GM06990 (cell line): ENCODE data around the gene IRX2.

Experiments used
- DNase-seq: peaks from one replicate; pipeline ENCODE4 v3.0.0-alpha.2; 2011; ENCODE audit not compliant: insufficient read length; ENCODE audit errors: extremely low read depth
- H3K27me3 ChIP-seq: replicated peaks from 2 replicates; pipeline ENCODE4 v1.6.0; 2011; ENCODE audit warnings: low read length; ENCODE audit not compliant: control insufficient read depth, insufficient read depth
- H3K36me3 ChIP-seq: 2 replicates; pipeline ENCODE4 v1.5.1; 2011; ENCODE audit warnings: low read length; ENCODE audit not compliant: control insufficient read depth, insufficient read depth
- H3K4me3 ChIP-seq: replicated peaks from 2 replicates; pipeline ENCODE4 v1.5.1; 2011; ENCODE audit warnings: low read depth, mild to moderate bottlenecking, control low read depth, low read length
- TF ChIP-seq, protein P1 (sequence below): IDR thresholded peaks from 2 replicates; pipeline ENCODE4 v1.5.1; 2011; ENCODE audit warnings: low read length, control low read depth, mild to moderate bottlenecking, inconsistent platforms; ENCODE audit not compliant: insufficient read depth, poor library complexity, severe bottlenecking

The IRX2 gene

DNA sequence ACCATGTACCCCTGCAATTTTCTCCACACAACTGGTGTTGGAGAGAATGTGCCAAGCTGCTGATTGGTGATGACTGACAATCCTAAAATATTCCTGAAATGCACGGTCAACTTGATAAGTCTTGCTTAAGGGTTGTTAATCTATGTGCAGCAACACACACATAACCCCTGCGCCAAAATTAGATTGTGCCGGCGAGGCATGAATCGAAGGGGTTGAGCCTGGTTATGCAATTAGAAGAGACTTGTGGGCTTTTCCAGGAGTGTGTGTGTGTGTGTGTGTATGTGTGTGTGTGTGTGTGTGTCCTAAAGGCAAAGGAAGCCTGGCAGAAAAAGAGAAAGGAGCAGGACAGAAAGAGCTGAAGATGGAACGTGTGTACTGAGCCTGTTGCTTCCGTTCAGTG, 22.3 kb downstream of the IRX2 start:
- no peaks in the 10 kb centered on the region for H3K36me3 ChIP-seq
- no peak overlapping the region for H3K4me3 ChIP-seq
- no peaks in the 10 kb centered on the region for H3K27me3 ChIP-seq
- TF ChIP-seq, protein P1, sequence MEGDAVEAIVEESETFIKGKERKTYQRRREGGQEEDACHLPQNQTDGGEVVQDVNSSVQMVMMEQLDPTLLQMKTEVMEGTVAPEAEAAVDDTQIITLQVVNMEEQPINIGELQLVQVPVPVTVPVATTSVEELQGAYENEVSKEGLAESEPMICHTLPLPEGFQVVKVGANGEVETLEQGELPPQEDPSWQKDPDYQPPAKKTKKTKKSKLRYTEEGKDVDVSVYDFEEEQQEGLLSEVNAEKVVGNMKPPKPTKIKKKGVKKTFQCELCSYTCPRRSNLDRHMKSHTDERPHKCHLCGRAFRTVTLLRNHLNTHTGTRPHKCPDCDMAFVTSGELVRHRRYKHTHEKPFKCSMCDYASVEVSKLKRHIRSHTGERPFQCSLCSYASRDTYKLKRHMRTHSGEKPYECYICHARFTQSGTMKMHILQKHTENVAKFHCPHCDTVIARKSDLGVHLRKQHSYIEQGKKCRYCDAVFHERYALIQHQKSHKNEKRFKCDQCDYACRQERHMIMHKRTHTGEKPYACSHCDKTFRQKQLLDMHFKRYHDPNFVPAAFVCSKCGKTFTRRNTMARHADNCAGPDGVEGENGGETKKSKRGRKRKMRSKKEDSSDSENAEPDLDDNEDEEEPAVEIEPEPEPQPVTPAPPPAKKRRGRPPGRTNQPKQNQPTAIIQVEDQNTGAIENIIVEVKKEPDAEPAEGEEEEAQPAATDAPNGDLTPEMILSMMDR = no peak
- no peak for DNase-seq

DNA sequence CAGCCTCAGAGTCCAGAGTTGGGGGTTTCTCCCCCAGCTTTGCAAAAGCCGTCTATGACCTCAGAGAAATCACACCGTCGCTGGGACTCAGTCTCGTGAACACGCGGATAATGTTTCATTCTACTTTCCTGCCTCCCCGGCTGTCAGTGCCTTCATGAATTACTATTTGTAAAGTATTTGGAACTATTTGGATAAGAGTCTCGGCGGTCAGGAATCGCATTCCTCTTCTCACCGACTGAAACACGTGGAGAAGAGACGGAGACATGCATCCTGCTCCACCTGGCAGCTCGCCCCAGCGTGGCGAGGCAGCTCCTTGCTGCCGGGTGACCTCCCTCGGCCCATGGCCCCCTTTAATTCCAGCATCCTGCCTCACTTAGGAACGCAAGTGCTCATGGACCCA, 23.9 kb downstream of the IRX2 start:
- no peaks in the 10 kb centered on the region for H3K36me3 ChIP-seq
- H3K4me3 ChIP-seq = no peak overlapping the region
- TF ChIP-seq, protein P1 = no peak
- DNase-seq = no peak
- H3K27me3 ChIP-seq = no peaks in the 10 kb centered on the region

DNA sequence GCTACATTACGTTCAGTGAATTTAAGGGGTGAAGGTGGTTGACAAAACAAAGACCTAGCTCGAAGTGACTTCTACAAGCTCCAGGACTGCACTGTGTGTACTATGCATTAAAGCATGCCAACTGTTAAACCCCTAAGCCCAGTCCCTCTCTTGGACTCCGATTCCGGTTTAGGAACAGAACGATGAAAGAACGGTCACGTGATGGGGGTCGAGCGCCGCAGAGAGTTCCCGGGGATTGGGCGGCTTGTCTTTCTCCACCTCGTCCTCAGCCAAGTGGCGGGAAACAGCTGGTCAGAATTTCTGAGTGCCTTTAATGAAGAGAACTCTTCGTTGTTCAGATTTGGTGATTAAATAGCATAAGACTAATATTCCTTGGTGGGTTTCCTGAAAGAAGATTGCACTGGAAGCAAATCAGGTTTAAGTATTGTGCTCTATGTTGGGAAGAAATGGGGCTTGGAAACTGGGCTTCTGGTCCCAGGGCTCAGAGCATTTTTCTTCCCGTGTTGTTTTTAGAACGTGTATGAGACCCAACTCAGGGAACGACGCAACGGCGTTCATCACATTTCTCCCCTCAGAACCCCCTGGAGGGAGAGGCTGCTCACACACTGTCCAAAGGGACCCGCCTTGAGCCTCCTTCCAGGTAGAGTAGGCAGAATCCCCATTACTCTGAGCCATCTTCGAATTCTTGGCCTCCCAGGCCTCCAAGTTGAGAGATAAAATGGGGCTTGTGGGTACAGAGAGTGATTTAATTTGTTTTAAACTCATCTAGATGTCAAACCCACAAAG, 25.3 kb downstream of the IRX2 start:
- TF ChIP-seq, protein P1 = no peak
- Histone ChIP-seq H3K36me3 (no peaks in the 10 kb centered on the region), H3K27me3 (no peaks in the 10 kb centered on the region), H3K4me3 (no peak overlapping the region)
- DNase-seq = no peak

DNA sequence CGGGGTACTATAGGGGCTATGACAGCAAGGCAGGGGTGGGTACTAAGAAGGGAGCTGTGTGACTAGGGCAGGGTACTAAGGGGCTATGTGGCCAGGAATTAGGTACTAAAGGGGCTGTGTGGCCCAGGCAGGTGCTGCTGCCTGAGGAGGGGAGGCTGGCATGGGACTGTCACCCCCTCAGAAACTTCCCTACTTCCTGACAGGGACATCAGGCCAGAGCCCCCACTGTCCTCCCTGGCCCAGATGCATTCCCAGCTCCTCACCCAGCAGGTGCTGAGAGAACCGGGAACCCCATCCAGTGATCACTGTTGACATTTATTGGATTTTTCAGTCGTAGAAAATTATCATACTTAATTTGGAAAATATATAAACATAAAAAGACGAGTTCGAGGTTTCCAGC, 26.6 kb downstream of the IRX2 start:
- TF ChIP-seq, protein P1 = no peak
- no peak for DNase-seq
- Histone ChIP-seq H3K4me3 (no peak overlapping the region), H3K27me3 (no peaks in the 10 kb centered on the region), H3K36me3 (no peaks in the 10 kb centered on the region)

DNA sequence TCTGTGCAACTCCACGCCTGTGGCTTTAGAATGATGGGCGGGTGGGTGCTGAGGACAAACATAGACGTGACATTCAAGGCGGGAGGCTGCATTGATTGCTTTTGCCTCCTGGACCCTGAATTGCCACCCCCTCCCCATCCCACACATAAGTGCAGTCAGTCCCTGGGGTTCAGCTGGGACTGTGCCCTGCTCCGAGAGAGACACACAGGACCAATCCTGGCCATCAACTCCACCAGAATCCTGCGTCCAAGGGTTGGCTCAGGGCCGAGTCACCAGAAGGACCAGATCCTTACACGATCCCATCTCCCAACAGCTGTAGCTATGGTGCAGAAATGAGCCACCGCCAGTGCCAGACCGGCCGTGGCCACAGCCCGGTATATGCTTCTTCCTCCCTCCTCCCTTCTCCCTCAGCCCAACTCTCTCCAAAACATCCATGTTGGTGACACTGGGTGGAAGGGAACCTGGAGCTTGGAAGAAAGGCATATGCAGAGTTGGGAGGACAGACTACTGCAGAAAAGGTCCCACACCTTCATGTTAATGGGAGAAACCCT, 27.4 kb downstream of the IRX2 start:
- H3K36me3 ChIP-seq = no peaks in the 10 kb centered on the region
- H3K4me3 ChIP-seq = no peak overlapping the region
- TF ChIP-seq, protein P1 = no peak
- H3K27me3 ChIP-seq = no peaks in the 10 kb centered on the region
- DNase-seq = no peak
